ENCODE measurements around the gene SNRK. TPM values are rescaled to one million over a fixed set of nuclear protein-coding genes. Genes with fewer than 3 reads are reported as not detected.

Gene SNRK
- total RNA-seq, 2 donors from 2014 or later: 22.7 to 31.2 TPM

DNA sequence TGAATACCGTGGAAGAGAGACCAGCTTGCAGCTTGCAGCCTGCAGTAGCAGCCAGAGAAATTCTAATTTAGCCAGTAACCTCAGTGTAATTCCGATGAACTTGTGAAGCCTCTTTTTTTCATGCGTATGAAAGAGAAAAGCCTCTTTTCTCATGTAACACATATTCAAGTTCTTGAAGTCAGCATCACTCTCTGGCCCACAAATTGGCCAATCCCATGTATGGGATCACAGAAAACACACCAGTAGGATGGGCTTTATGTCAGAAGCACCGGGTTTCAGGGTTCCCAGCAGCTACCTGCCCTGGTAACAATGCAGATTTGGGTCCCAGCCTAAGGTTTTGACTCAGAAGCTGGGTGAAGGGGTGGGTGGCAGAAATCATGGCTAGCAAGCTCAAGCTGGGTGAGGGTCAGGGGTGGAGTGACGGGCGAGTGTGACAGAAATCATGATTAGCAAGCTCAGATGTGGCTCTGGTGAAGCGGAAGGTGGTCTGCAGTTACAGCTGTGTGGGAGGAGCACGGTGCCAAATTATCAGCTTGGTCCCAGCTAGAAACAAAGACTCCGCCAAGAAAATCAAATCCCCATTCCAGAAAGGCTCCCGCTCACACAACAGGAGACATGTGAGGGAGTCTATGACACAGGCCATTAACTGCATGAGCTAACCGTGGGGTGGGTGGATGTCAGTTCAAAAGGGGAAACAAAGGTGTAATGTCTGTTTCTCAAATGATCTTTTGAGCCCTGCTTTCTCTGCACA is 86.6 kb downstream of the SNRK start:
- Histone ChIP-seq H3K4me1 (peaks cover 0 to 4% of the 10 kb centered on the region in 2 donors), H3K36me3 (no peaks in the 10 kb centered on the region), H3K4me3 (no peak overlapping the region), H3K27me3 (no peaks in the 10 kb centered on the region), H3K27ac (no peak overlapping the region), H3K9me3 (no peaks in the 10 kb centered on the region)
- no peak for TF ChIP-seq CTCF (IDR thresholded peaks at IDR 0.05)
- DNase-seq (ENCODE audit: low spot score): no peak

- Histone ChIP-seq H3K27ac (no peak overlapping the region), H3K27me3 (no peaks in the 10 kb centered on the region)
These were observed 87.2 kb downstream of the SNRK start for GRCh38 chr3:43373560-43373928.

DNA sequence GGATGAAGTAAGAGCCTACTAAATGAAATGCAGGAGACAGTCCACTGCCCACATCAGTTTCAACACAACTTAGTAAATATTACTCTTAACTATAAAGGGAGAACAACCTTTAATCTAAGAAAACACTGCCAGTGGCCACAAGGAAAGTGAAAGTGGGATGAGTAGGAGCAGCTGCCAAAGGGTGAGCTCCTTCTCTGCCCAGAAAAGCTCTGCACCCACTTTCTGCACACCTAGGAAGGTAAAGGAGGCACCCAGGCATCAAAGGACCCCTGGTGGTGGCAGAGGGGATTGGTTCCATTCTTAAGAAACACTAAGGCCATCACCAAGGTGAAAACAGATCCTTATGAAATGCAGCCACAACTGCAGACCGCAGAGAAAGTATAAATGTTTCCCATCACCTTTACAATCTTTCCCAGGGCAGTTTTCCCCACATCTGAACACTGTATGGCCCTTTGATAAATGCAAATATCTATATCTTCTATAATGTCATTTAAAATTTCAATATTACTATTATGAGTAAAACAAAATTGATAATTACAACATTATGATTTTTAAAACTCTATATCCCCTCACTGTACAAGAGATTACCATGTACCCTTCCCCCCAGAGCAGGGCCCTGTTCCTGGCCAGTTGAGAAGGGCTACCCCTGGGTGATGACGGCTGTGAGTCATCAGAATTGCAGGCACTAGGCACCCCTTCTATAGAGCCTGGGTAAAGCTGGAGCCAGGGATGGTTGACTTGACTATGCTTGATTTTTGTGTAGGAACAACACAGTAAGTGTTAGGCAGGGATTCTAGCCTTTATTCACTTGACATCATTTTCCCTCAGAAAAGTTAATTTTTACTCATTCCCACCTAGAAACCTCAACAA is 92.0 kb downstream of the SNRK start:
- Histone ChIP-seq H3K4me1 (peaks cover 0 to 23% of the 10 kb centered on the region in 2 donors), H3K9me3 (no peaks in the 10 kb centered on the region), H3K4me3 (no peak overlapping the region), H3K27ac (no peak overlapping the region), H3K27me3 (no peaks in the 10 kb centered on the region), H3K36me3 (no peaks in the 10 kb centered on the region)
- no peak for DNase-seq (ENCODE audit: low spot score)
- peak in 1 of 2 donors; percentile 67 for TF ChIP-seq CTCF (IDR thresholded peaks at IDR 0.05)

More at GRCh38 chr3:43373560-43373928, 87.2 kb downstream of the SNRK start:
- Histone ChIP-seq H3K9me3 (no peaks in the 10 kb centered on the region), H3K4me1 (peaks cover 0 to 9% of the 10 kb centered on the region in 2 donors), H3K36me3 (no peaks in the 10 kb centered on the region), H3K4me3 (no peak overlapping the region)
- no peak for DNase-seq (ENCODE audit: low spot score)
- no peak for TF ChIP-seq CTCF (IDR thresholded peaks at IDR 0.05)

GRCh38 chr3:43379343-43379742 is 93.0 kb downstream of the SNRK start:
- DNase-seq (ENCODE audit: low spot score): no peak
- H3K9me3 ChIP-seq: no peaks in the 10 kb centered on the region
- no peak overlapping the region for H3K4me3 ChIP-seq
- H3K4me1 ChIP-seq: peaks cover 0 to 23% of the 10 kb centered on the region in 2 donors
- no peak for TF ChIP-seq CTCF (IDR thresholded peaks at IDR 0.05)
- no peaks in the 10 kb centered on the region for H3K27me3 ChIP-seq
- H3K36me3 ChIP-seq: no peaks in the 10 kb centered on the region
- H3K27ac ChIP-seq: no peak overlapping the region

DNA sequence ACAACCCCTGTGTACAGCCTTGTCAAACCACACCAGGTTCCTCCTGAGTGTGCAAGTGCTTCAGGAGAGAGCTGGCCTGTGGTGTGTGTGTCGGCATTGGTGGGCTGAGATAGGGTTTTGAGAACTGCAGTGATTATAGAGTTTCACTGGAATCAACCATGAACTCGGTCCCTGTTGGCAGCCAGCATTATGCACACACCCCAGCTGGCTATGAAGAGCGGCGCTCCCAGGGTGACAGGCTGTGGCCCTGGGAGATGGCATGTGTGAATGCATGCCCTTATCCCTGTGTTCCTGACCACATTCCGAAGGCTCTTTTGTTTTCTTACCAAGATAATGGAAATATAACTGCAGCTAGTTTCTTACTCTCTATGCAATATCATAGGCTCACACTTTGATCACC is 101.8 kb downstream of the SNRK start:
- Histone ChIP-seq H3K36me3 (no peaks in the 10 kb centered on the region), H3K9me3 (peaks cover 0 to 7% of the 10 kb centered on the region in 2 donors), H3K27me3 (no peaks in the 10 kb centered on the region), H3K27ac (no peak overlapping the region), H3K4me3 (no peak overlapping the region), H3K4me1 (peaks cover 0 to 27% of the 10 kb centered on the region in 2 donors)
- no peak for TF ChIP-seq CTCF (IDR thresholded peaks at IDR 0.05)
- DNase-seq (ENCODE audit: low spot score): no peak
